HG03095 (cell line): ENCODE measurements around the gene PTDSS2.
"Not testable (repeated sequence)": the region's sequence is repeated elsewhere in the genome, so short reads cannot be mapped to it uniquely, and the experiment has no call there.

ENCODE experiments used
- ATAC-seq: cut with Tn5 transposase; IDR thresholded peaks from one replicate; pipeline ENCODE4 v1.9.1; 2021; ENCODE audit warnings: moderate library complexity; ENCODE audit not compliant: unreplicated experiment

The PTDSS2 gene

GRCh38 chr11:413120-414081 is 36.7 kb upstream of the PTDSS2 start:
- ATAC-seq, result no peak

- no peak for ATAC-seq
Observed at GRCh38 chr11:414318-414857, 35.7 kb upstream of the PTDSS2 start.

- ATAC-seq, result no peak
Observed at GRCh38 chr11:415640-416041, 34.4 kb upstream of the PTDSS2 start.

GRCh38 chr11:416051-416756 is 33.9 kb upstream of the PTDSS2 start:
- no peak for ATAC-seq

- ATAC-seq, result no peak
Observed at GRCh38 chr11:416757-417621, 33.1 kb upstream of the PTDSS2 start.

- no peak for ATAC-seq
Observed at GRCh38 chr11:417652-418342, 32.3 kb upstream of the PTDSS2 start.

GRCh38 chr11:418343-419247 is 31.5 kb upstream of the PTDSS2 start:
- no peak for ATAC-seq

- ATAC-seq, result no peak
Observed at GRCh38 chr11:419248-420005, 30.7 kb upstream of the PTDSS2 start.

- ATAC-seq, result no peak
Observed at GRCh38 chr11:420054-420910, 29.8 kb upstream of the PTDSS2 start.

GRCh38 chr11:420911-421321 is 29.2 kb upstream of the PTDSS2 start:
- no peak for ATAC-seq

GRCh38 chr11:422249-422656 is 27.8 kb upstream of the PTDSS2 start:
- ATAC-seq, result no peak

- ATAC-seq, result no peak
Observed at GRCh38 chr11:424232-424631, 25.8 kb upstream of the PTDSS2 start.

GRCh38 chr11:424766-425165 is 25.3 kb upstream of the PTDSS2 start:
- not testable (repeated sequence) for ATAC-seq

GRCh38 chr11:425301-425700 is 24.8 kb upstream of the PTDSS2 start:
- ATAC-seq, result no peak

- ATAC-seq, result no peak
Observed at GRCh38 chr11:426851-427250, 23.2 kb upstream of the PTDSS2 start.

GRCh38 chr11:428295-428694 is 21.8 kb upstream of the PTDSS2 start:
- no peak for ATAC-seq

- ATAC-seq, result no peak
Observed at GRCh38 chr11:429391-429790, 20.7 kb upstream of the PTDSS2 start.
